NCI-H1436 treated with DMSO at 0.1 percent for 48 hours (cell line): Measurements from ENCODE around the gene CCDC13.
"Not testable (repeated sequence)": the region's sequence is repeated elsewhere in the genome, so short reads cannot be mapped to it uniquely, and the experiment has no call there.

Source experiments
- DNase-seq: peaks from one replicate; lab custom pipeline; 2025; lab: John Stamatoyannopoulos, UW

Gene CCDC13, protein sequence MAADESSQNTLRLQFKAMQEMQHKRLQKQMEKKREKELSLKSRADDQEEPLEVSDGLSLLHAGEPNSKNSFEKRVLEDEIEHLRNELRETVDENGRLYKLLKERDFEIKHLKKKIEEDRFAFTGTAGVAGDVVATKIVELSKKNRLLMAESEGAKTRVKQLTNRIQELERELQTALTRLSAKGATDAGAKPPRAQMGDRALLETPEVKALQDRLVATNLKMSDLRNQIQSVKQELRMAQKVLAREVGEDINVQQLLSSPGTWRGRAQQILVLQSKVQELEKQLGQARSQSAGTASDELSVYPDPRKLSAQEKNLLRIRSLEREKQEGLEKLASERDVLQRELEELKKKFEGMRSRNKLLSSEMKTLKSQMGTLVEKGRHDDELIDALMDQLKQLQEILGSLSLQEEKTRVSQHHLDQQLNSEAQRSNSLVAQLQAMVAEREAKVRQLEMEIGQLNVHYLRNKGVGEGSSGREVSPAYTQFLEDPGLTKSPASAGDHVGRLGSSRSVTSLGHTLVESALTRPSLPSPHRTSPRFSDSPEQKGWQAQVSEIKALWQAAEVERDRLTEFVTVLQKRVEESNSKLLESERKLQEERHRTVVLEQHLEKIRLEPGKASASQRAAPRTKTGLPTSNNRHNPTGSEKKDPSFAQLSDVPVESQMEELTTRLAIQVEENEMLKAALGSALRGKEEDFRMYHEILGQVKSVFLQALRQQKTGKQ

DNA sequence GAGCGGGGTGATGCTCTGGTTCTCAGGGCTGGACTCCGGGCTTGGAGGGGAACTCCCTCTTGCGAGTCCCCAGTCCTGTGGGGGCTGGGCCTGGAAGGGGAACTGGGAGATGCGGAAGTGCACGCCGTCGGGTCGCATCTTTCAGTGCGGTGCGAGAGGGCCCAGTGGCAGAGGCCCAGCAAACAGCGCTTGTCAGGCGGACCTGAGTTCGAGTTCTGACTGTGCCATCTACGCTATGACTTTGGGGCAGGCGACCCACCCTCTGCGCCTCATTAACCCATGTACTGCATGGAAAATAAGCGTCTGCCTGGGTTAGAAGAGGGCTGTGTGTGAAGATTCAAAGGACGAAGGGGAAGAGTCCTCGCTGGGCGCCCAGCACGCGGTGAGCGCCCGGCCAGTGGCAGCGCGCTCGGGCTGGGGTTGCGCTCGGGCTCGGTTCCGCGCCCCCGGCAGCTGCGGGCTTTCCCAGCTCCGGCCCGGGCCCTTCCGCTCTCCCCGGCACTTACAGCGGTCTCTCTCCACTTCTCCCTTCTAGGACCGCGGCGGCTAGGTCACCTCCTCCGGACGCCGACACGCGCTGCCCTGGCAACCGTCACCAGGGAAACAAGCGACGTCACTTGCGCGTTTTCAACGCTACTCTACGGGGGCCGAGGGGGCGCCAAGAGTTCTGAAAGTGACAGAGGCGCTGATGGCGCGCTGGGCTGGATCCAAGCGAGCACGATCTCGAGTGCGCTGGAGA, at the start of gene CCDC13:
Gene CCDC13 (minus strand): TSS at position 584 of the 739 bp plus-strand sequence. CDS start 14,908 bp downstream, outside the sequence.
- DNase-seq = peak; percentile 4

DNA sequence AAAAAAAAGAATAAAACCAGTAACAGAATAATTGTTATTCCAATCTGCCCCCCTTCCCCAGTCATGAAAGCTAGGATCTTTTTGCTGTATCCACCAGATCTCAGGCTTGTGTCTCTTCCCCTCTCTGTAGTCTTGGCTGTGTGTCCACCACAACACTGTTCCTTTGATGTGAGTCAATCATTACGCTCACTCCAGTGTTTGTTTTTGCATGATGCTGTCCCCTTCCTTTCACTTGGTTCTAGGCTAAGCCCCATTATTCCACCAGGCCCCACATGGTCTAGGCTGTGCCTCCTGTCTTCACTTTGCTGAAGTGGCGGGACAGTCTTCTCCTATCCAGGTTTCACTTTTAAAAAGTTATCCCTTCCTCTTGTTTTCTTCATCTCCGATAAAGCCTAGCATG, 49.8 kb upstream of the CCDC13 start:
- no peak for DNase-seq

DNA sequence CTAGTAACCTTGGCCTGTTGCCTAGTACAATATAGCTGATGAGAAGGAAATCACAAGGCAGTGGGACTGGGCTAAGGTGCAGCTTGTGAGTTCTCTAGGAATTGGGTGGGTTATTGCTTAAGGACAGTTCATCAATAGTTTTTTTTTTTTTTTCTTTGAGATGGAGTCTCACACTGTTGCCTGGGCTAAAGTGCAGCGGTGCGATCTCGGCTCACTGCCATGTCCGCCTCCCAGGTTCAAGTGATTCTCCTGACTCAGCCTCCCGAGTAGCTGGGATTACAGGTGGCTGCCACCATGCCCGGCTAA, 47.6 kb upstream of the CCDC13 start:
- DNase-seq = no peak

DNA sequence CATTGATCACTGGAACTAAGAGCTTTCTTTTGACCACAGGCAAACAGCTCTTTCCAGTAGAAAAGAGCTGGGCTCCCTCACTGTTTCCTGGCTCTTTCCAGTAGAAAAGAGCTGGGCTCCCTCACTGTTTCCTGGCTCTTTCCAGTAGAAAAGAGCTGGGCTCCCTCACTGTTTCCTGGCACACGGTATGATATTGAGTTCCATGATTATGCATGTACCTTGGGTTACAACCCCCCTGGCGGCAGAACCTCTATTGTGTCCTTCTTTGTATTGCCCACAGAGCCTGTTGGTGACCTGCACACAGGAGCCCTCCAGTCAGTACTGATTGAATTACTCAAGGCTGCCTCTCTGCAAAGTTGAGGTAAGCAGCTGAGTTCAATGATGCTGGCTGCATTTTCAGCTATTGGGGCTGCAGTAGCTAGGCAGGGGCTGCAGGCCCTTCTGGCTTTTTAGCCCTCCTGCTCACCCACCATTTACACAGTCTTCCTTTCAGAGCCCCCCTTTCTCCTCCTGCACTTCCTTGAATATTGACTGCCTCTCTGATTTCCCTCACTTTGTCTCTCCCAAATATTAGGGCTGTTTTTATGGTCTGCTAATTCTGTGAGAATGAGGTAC, 46.4 kb upstream of the CCDC13 start:
- no peak for DNase-seq

- no peak for DNase-seq
Observed at GRCh38 chr3:42815826-42816225, 42.8 kb upstream of the CCDC13 start.

GRCh38 chr3:42814914-42815507, 42.0 kb upstream of the CCDC13 start:
- no peak for DNase-seq

DNA sequence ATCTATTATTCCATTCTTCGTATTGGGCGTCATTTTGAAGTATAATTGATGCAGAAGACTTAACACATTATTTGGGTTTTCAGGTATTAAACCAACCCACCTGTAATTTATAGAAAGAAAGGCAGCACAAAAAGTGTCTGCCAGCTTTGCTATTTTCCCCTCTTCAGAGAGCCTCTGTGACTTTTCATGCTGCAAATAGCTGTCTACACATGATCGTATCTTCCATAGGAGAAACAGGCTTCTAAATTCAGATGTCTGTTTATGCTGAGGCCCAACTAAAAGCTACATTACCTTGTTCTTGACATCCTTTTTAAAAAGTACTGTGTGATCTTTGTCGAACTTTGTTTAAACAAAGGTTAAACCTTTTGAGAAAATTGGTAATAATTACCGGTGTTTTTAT, 41.2 kb upstream of the CCDC13 start:
- DNase-seq = no peak

GRCh38 chr3:42811118-42811883, 38.2 kb upstream of the CCDC13 start:
- DNase-seq = not testable (repeated sequence)

DNA sequence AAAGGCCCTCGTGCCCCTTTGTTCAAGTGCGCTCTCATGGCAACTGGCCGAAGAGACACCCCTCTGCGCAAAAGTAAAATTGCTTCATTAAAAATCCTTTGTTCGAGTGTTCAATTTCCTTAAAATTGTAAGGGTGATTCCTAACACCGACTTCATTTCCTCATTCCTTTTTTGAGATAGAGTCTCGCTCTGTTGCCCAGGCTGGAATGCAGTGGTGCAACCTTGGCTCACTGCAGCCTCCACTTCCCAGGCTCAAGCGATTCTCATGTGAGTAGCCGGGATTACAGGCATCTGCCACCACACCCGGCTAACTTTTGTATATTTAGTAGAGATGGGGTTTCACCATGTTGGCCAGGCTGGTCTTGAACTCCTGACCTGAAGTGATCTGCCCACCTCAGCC, 37.7 kb upstream of the CCDC13 start:
- not testable (repeated sequence) for DNase-seq

DNA sequence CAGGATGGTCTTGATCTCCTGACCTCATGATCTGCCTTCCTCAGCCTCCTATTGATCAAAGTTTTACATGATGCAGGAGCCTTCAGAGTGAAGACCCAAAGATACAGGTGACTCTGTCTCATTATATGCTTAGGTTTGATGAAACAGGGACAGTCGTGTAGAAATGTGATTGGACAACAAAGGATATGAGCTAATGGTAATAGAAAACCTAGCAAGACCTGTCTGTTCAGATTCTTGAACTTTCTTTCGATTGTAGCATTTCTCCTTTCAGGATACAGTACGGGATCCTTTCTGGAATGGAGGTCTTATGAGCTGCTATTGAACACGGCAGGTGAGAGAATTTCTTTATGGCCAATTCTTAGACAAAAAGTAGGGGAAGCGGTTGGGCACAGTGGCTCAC, 36.1 kb upstream of the CCDC13 start, which contains the start of gene ACKR2:
Gene ACKR2 (plus strand): TSS at position 244 of the 400 bp plus-strand sequence. CDS start 55,058 bp downstream, outside the sequence.
- no peak for DNase-seq

DNA sequence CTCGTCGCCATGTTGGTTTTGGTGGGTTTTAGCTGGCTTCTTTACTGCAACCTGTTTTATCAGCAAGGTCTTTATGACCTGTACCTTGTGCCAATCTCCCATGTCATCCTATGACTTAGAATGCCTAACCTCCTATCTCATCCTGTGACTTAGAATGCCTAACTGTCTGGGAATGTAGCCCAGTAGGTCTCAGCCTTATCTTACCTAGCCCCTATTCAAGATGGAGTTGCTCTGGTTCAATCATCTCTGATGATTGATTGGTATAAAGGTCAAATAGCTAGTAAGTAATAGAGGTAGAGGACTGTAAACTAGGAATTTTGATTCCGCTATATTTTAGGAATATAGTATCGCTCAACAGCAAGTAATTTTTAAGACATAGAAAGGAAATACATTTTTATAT, 34.9 kb upstream of the CCDC13 start:
- no peak for DNase-seq

GRCh38 chr3:42805141-42805821, 32.2 kb upstream of the CCDC13 start:
- DNase-seq = no peak

DNA sequence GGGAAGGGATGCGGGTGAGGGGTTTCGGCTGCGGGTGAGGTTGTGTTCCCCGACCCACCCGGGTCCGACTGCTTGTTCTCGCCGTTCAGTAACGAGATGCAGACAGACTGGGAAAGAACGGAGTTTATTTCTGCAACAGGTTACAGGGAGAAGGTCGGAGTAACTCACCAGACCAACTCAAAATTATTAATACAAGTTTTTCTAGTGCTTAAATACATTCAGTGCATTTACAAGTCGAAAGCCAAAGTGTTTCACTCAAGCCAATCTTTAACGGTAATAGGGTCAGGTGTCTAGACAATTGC, 31.7 kb upstream of the CCDC13 start:
- DNase-seq = no peak

DNA sequence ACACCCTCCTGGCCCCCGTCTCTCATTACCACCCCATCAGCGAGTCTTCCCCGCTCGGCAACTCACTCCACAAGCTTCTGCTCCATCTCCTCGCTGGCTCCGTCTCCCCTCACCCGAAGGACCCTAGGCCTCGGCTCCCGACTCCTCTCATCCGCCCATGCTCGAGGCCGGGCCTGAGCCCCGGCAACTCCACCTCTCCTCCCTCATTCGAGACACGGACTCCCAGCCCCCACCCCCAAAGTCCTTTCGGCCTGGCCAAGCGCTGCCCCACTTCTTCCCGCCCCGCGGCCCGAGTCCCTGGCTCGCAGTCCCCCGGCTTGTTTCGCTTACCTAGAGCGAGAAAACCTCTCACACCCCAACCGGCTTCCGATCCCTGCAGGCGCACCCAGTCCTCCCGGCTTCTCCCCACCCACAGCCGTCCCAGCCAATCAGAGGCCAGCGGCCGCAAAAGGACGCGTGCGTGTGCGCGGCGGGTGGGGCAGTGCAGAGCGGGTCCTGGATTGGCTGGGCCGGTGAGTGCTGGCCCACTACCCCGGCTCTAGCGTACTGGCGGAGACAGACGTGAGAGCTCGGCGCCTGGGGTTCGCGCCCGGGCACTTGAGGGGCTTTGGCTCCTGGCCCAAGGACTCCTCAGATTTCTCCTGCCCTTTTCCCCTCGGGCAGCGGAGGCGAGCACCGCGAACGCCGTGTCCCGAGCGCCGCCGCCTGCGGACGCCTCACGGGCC, 31.2 kb upstream of the CCDC13 start, which contains the start of gene HIGD1A:
Gene HIGD1A (minus strand): TSS at position 385 of the 725 bp plus-strand sequence. CDS start 10,237 bp downstream, outside the sequence.
- DNase-seq = peak; percentile 26

- no peak for DNase-seq
Observed at GRCh38 chr3:42803414-42804105, 30.5 kb upstream of the CCDC13 start.

DNA sequence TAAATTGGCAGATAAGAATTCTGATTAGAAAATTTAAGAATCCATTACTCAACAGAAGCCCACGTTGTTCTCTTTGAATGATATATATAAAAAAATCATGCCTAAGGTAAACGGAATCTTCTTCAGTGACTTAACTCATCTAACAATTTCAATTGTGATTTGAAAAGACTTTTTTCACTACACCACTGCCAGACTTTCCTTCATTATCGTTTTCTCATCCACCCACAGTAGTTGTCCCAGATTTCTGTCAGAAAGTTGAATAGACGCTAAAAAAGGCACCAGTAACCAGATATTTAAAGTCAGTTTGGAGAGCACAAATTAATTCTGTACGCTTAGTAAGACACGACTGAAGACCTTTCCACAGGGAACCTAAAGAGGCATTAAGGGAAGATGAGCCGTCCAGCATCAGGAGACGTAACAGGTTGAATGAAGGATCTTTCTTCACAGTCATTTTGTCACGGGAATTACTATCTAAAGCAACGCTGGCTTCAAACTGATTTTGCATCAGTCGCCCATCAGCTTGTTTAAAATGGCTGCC, 29.9 kb upstream of the CCDC13 start:
- no peak for DNase-seq

GRCh38 chr3:42801784-42802183, 28.7 kb upstream of the CCDC13 start:
- no peak for DNase-seq

DNA sequence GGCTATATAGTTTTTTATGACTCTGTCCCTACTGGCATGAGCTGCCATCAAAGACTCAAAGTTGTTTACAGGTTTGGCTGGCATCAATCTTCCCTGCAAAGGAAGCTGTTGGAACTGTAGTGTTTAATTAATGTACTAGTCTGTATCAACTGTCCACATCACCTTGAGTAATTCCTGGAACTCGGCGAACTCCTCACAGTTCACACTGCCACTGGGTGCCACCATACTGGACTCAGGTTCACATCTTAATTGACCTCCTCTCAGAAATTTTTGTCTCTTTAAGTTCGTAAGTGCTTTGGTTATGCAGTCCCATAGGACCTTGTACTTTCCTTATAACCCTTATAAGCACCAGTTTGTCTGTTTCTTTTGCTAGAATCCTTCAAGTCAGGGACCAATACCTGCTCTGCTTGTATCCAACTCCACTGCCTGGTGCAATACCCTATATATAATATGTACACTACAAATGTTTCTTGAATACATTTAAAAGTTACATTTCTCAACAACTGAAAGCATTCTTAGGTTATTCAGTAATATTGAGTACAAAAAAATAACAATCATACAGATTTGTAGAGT, 28.1 kb upstream of the CCDC13 start:
- no peak for DNase-seq

GRCh38 chr3:42800251-42800650, 27.2 kb upstream of the CCDC13 start:
- no peak for DNase-seq
